Endometrium (tissue), 2 donors: Measurements from ENCODE around the gene MICAL2.

Source experiments
- FAIRE-seq: peaks from 2 replicates; lab custom pipeline; 2012; peaks lifted over from hg19 to GRCh38; lab: Jason Lieb, UNC
- donor health status: control.
- donor health status: control.

Gene MICAL2

GRCh38 chr11:12273618-12273995, 163.2 kb downstream of the MICAL2 start:
- no peak for FAIRE-seq

GRCh38 chr11:12274056-12274455, 163.7 kb downstream of the MICAL2 start:
- FAIRE-seq = no peak

GRCh38 chr11:12274558-12275197, 164.3 kb downstream of the MICAL2 start:
- FAIRE-seq = no peak

GRCh38 chr11:12275818-12276217, 165.4 kb downstream of the MICAL2 start:
- FAIRE-seq = no peak

- no peak for FAIRE-seq
Measured at GRCh38 chr11:12276356-12276755, 166.0 kb downstream of the MICAL2 start.

- FAIRE-seq = no peak
Measured at GRCh38 chr11:12276831-12277475, 166.6 kb downstream of the MICAL2 start.

- no peak for FAIRE-seq
Measured at GRCh38 chr11:12278766-12279671, 168.6 kb downstream of the MICAL2 start.

- FAIRE-seq = no peak
Measured at GRCh38 chr11:12279672-12280108, 169.3 kb downstream of the MICAL2 start.

GRCh38 chr11:12280199-12280837, 169.9 kb downstream of the MICAL2 start:
- FAIRE-seq = no peak

GRCh38 chr11:12280838-12281565, 170.6 kb downstream of the MICAL2 start:
- FAIRE-seq = no peak

- peak; percentile 86 for FAIRE-seq
Measured at GRCh38 chr11:12281571-12282478, 171.4 kb downstream of the MICAL2 start.

- FAIRE-seq = no peak
Measured at GRCh38 chr11:12282676-12283075, 172.3 kb downstream of the MICAL2 start.

GRCh38 chr11:12284316-12285050, 174.1 kb downstream of the MICAL2 start:
- no peak for FAIRE-seq

GRCh38 chr11:12285106-12285505, 174.7 kb downstream of the MICAL2 start:
- FAIRE-seq = no peak

- no peak for FAIRE-seq
Measured at GRCh38 chr11:12285811-12286222, 175.4 kb downstream of the MICAL2 start.

GRCh38 chr11:12286606-12287005, 176.2 kb downstream of the MICAL2 start:
- no peak for FAIRE-seq

- no peak for FAIRE-seq
Measured at GRCh38 chr11:12287009-12287373, 176.6 kb downstream of the MICAL2 start.

- no peak for FAIRE-seq
Measured at GRCh38 chr11:12287374-12288211, 177.2 kb downstream of the MICAL2 start.
